ENCODE measurements around the gene CX3CL1. TPM values are rescaled to one million over a fixed set of nuclear protein-coding genes. Genes with fewer than 3 reads are reported as not detected.
A peak's percentile ranks its signal among the peaks of the same experiment; 100 is the strongest.

The CX3CL1 gene
- polyA plus RNA-seq, 4 donors, result 0.67 to 25.4 (median 9.7) TPM

GRCh38 chr16:57382535-57383275 is 10.4 kb downstream of the CX3CL1 start:
- WGBS, 3 donors, result 91 to 95% (median 94%) methylated on average over 16 of the region's 16 CpGs
- peak overlapping the region in 1 of 3 donors; percentile 95 for H3K27ac ChIP-seq (ENCODE audit: low read depth in 1 of 3, low read length in 2 of 3)

GRCh38 chr16:57383276-57384247 is 11.3 kb downstream of the CX3CL1 start:
- Histone ChIP-seq H3K27ac (ENCODE audit: low read depth in 1 of 3, low read length in 2 of 3) (peak overlapping the region in 1 of 3 donors; percentile 95), H3K36me3 (ENCODE audit: control insufficient read depth in 3 of 3, insufficient read depth in 2 of 3, low read depth in 1 of 3, low read length in 3 of 3) (peaks cover 0 to 45% (median 0%) of the 10 kb centered on the region in 3 donors), H3K4me3 (ENCODE audit: low read depth in 1 of 3, low read length in 3 of 3) (no peak overlapping the region), H3K9me3 (ENCODE audit: control insufficient read depth in 2 of 2, insufficient read depth in 1 of 2, low read depth in 1 of 2, low read length in 1 of 2) (peaks cover 0 to 4% of the 10 kb centered on the region in 2 donors), H3K27me3 (ENCODE audit: control insufficient read depth in 3 of 3, insufficient read depth in 3 of 3, low read length in 3 of 3) (no peaks in the 10 kb centered on the region), H3K4me1 (ENCODE audit: control insufficient read depth in 3 of 3, insufficient read depth in 2 of 3, low read depth in 1 of 3, low read length in 2 of 3) (peaks cover 2 to 48% (median 5%) of the 10 kb centered on the region in 3 donors)
- no peak for FAIRE-seq
- peak in 1 of 2 donors; percentile 92 for DNase-seq
- 62 to 84% (median 66%) methylated on average over 6 to 8 of the region's 8 CpGs for WGBS, 3 donors

More at GRCh38 chr16:57382535-57383275, 10.4 kb downstream of the CX3CL1 start:
- peaks cover 0 to 45% (median 0%) of the 10 kb centered on the region in 3 donors for H3K36me3 ChIP-seq (ENCODE audit: control insufficient read depth in 3 of 3, insufficient read depth in 2 of 3, low read depth in 1 of 3, low read length in 3 of 3)
- peaks cover 0 to 4% of the 10 kb centered on the region in 2 donors for H3K9me3 ChIP-seq (ENCODE audit: control insufficient read depth in 2 of 2, insufficient read depth in 1 of 2, low read depth in 1 of 2, low read length in 1 of 2)
- no peak overlapping the region for H3K4me3 ChIP-seq (ENCODE audit: low read depth in 1 of 3, low read length in 3 of 3)
- FAIRE-seq, result no peak
- DNase-seq, result no peak
- peaks cover 2 to 42% (median 5%) of the 10 kb centered on the region in 3 donors for H3K4me1 ChIP-seq (ENCODE audit: control insufficient read depth in 3 of 3, insufficient read depth in 2 of 3, low read depth in 1 of 3, low read length in 2 of 3)
- H3K27me3 ChIP-seq (ENCODE audit: control insufficient read depth in 3 of 3, insufficient read depth in 3 of 3, low read length in 3 of 3), result no peaks in the 10 kb centered on the region

DNA sequence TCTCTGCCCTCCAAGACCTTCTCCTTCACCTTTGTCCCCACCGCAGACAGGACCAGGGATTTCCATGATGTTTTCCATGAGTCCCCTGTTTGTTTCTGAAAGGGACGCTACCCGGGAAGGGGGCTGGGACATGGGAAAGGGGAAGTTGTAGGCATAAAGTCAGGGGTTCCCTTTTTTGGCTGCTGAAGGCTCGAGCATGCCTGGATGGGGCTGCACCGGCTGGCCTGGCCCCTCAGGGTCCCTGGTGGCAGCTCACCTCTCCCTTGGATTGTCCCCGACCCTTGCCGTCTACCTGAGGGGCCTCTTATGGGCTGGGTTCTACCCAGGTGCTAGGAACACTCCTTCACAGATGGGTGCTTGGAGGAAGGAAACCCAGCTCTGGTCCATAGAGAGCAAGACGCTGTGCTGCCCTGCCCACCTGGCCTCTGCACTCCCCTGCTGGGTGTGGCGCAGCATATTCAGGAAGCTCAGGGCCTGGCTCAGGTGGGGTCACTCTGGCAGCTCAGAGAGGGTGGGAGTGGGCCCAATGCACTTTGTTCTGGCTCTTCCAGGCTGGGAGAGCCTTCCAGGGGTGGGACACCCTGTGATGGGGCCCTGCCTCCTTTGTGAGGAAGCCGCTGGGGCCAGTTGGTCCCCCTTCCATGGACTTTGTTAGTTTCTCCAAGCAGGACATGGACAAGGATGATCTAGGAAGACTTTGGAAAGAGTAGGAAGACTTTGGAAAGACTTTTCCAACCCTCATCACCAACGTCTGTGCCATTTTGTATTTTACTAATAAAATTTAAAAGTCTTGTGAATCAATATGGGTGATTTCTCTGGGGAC is 12.2 kb downstream of the CX3CL1 start:
- no peaks in the 10 kb centered on the region for H3K27me3 ChIP-seq (ENCODE audit: control insufficient read depth in 3 of 3, insufficient read depth in 3 of 3, low read length in 3 of 3)
- peaks cover 0 to 40% (median 0%) of the 10 kb centered on the region in 3 donors for H3K36me3 ChIP-seq (ENCODE audit: control insufficient read depth in 3 of 3, insufficient read depth in 2 of 3, low read depth in 1 of 3, low read length in 3 of 3)
- peaks cover 0 to 4% of the 10 kb centered on the region in 2 donors for H3K9me3 ChIP-seq (ENCODE audit: control insufficient read depth in 2 of 2, insufficient read depth in 1 of 2, low read depth in 1 of 2, low read length in 1 of 2)
- no peak for FAIRE-seq
- peaks cover 2 to 48% (median 5%) of the 10 kb centered on the region in 3 donors for H3K4me1 ChIP-seq (ENCODE audit: control insufficient read depth in 3 of 3, insufficient read depth in 2 of 3, low read depth in 1 of 3, low read length in 2 of 3)
- DNase-seq, result peak; percentile 55 to 91
- WGBS, 3 donors, result 32 to 44% (median 40%) methylated on average over 11 of the region's 11 CpGs
- no peak overlapping the region for H3K4me3 ChIP-seq (ENCODE audit: low read depth in 1 of 3, low read length in 3 of 3)
- H3K27ac ChIP-seq (ENCODE audit: low read depth in 1 of 3, low read length in 2 of 3), result peak overlapping the region in 1 of 3 donors; percentile 95

- Histone ChIP-seq H3K27ac (ENCODE audit: low read depth in 1 of 3, low read length in 2 of 3) (peak overlapping the region in 1 of 3 donors; percentile 95), H3K4me3 (ENCODE audit: low read depth in 1 of 3, low read length in 3 of 3) (no peak overlapping the region), H3K9me3 (ENCODE audit: control insufficient read depth in 2 of 2, insufficient read depth in 1 of 2, low read depth in 1 of 2, low read length in 1 of 2) (peaks cover 0 to 4% of the 10 kb centered on the region in 2 donors), H3K4me1 (ENCODE audit: control insufficient read depth in 3 of 3, insufficient read depth in 2 of 3, low read depth in 1 of 3, low read length in 2 of 3) (peaks cover 2 to 48% (median 5%) of the 10 kb centered on the region in 3 donors), H3K36me3 (ENCODE audit: control insufficient read depth in 3 of 3, insufficient read depth in 2 of 3, low read depth in 1 of 3, low read length in 3 of 3) (peaks cover 0 to 34% (median 0%) of the 10 kb centered on the region in 3 donors), H3K27me3 (ENCODE audit: control insufficient read depth in 3 of 3, insufficient read depth in 3 of 3, low read length in 3 of 3) (no peaks in the 10 kb centered on the region)
- 84 to 91% (median 90%) methylated on average over 5 of the region's 5 CpGs for WGBS, 3 donors
- DNase-seq, result no peak
- no peak for FAIRE-seq
Observed at GRCh38 chr16:57385083-57385482, 12.8 kb downstream of the CX3CL1 start.

DNA sequence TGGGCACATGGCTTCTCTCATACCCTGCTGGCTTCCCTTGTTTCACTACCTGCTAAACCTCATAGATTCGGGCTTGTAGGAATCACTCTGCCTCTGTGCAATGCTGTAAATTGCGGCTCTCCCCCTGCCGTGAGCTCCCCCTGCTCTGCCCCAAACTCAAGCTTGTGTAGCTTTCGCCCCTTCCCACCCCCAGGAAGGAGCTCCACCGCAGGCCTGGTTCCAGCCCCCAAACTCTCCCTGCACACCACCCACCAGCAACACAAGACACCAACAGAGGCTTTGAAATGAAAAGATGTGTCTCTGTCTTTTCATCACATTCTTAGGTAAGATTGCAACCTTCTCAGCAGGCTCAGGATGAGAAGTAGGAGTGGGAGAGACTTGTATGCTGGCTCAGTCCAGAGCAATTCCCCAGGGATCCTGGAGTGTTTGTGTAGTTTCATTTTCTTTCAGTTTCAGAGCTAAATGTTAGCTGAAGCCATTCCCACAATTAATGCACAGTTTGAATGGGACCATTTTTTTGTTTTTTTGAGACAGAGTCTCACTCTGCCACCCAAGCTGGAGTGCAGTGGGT is 14.2 kb downstream of the CX3CL1 start:
- peaks cover 2 to 48% (median 5%) of the 10 kb centered on the region in 3 donors for H3K4me1 ChIP-seq (ENCODE audit: control insufficient read depth in 3 of 3, insufficient read depth in 2 of 3, low read depth in 1 of 3, low read length in 2 of 3)
- WGBS, 3 donors, result 77 to 92% (median 88%) methylated on average over 5 of the region's 5 CpGs
- peak in 1 of 2 donors; percentile 49 for DNase-seq

DNA sequence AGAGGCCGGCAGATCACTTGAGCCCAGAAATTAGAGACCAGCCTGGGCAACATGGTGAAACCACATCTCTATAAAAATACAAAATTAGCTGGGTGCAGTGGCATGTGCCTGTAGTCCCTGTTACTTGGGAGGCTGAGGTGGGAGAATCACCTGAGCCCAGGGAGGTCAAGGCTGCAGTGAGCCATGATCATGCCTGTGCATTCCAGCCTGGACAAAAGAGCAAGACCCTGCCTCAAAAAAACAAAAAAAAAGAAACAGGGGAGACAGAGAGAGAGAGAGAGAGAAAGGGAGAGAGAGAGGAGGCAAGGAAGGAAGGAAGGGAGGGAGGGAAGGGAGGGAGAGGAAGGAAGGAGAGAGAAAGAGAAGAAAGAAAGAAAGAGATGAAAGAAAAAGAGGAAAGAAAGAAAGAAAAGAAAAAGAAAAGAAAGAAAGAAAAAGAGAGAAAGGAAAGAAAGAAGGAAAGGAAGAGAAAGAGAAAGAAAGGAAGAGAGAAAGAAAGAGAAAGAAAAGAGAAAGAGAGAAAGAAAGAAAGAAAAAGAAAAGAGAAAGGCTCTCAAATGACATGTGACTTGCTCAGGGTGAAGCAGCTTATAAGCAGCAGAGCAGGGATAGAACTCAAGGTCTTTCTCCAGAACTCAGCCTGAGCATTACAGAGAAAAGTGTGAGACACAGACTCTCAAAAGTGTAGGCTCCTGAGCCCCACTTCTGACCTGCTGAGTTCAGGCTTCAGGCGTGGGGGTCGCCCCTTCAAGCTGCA is 15.5 kb downstream of the CX3CL1 start:
- peaks cover 0 to 4% of the 10 kb centered on the region in 2 donors for H3K9me3 ChIP-seq (ENCODE audit: control insufficient read depth in 2 of 2, insufficient read depth in 1 of 2, low read depth in 1 of 2, low read length in 1 of 2)
- no peak overlapping the region for H3K4me3 ChIP-seq (ENCODE audit: low read depth in 1 of 3, low read length in 3 of 3)
- FAIRE-seq (no peak), DNase-seq (no peak)
- H3K27me3 ChIP-seq (ENCODE audit: control insufficient read depth in 3 of 3, insufficient read depth in 3 of 3, low read length in 3 of 3), result no peaks in the 10 kb centered on the region
- WGBS, 3 donors, result 61 to 68% (median 62%) methylated on average over 3 of the region's 3 CpGs
- H3K27ac ChIP-seq (ENCODE audit: low read depth in 1 of 3, low read length in 2 of 3), result peak overlapping the region in 1 of 3 donors; percentile 8
- H3K36me3 ChIP-seq (ENCODE audit: control insufficient read depth in 3 of 3, insufficient read depth in 2 of 3, low read depth in 1 of 3, low read length in 3 of 3), result peaks cover 0 to 9% (median 0%) of the 10 kb centered on the region in 3 donors
- peaks cover 2 to 44% (median 5%) of the 10 kb centered on the region in 3 donors for H3K4me1 ChIP-seq (ENCODE audit: control insufficient read depth in 3 of 3, insufficient read depth in 2 of 3, low read depth in 1 of 3, low read length in 2 of 3)

More for the DNA sequence above, 14.2 kb downstream of the CX3CL1 start:
- H3K36me3 ChIP-seq (ENCODE audit: control insufficient read depth in 3 of 3, insufficient read depth in 2 of 3, low read depth in 1 of 3, low read length in 3 of 3), result peaks cover 0 to 22% (median 0%) of the 10 kb centered on the region in 3 donors
- peak overlapping the region in 1 of 3 donors; percentile 26 for H3K27ac ChIP-seq (ENCODE audit: low read depth in 1 of 3, low read length in 2 of 3)
- FAIRE-seq, result no peak
- no peak overlapping the region for H3K4me3 ChIP-seq (ENCODE audit: low read depth in 1 of 3, low read length in 3 of 3)
- H3K27me3 ChIP-seq (ENCODE audit: control insufficient read depth in 3 of 3, insufficient read depth in 3 of 3, low read length in 3 of 3), result no peaks in the 10 kb centered on the region
- H3K9me3 ChIP-seq (ENCODE audit: control insufficient read depth in 2 of 2, insufficient read depth in 1 of 2, low read depth in 1 of 2, low read length in 1 of 2), result peaks cover 0 to 4% of the 10 kb centered on the region in 2 donors
